NCI-H748 (cell line): Measurements from ENCODE around the gene NBPF9.
"Not testable (repeated sequence)": the region's sequence is repeated elsewhere in the genome, so short reads cannot be mapped to it uniquely, and the experiment has no call there.

Experiments
- DNase-seq: peaks from one replicate; lab custom pipeline; 2025; ENCODE audit not compliant: unreplicated experiment; lab: John Stamatoyannopoulos, UW

The NBPF9 gene

GRCh38 chr1:149103109-149104081, at the start of gene NBPF9:
NBPF9 (minus strand) TSS chr1:149103551; CDS start chr1:149082139, 21,412 bp downstream.
- peak; percentile 44 for DNase-seq

GRCh38 chr1:149149909-149150308, 46.6 kb upstream of the NBPF9 start:
- not testable (repeated sequence) for DNase-seq

GRCh38 chr1:149137585-149137984, 34.2 kb upstream of the NBPF9 start:
- not testable (repeated sequence) for DNase-seq

GRCh38 chr1:149130938-149131337, 27.6 kb upstream of the NBPF9 start:
- not testable (repeated sequence) for DNase-seq

GRCh38 chr1:149129245-149129644, 25.9 kb upstream of the NBPF9 start:
- not testable (repeated sequence) for DNase-seq

GRCh38 chr1:149126555-149127145, 23.3 kb upstream of the NBPF9 start:
- DNase-seq, result not testable (repeated sequence)

- DNase-seq, result peak; percentile 65
These were observed 20.9 kb upstream of the NBPF9 start for GRCh38 chr1:149123948-149124926.

- DNase-seq, result not testable (repeated sequence)
These were observed 9.5 kb upstream of the NBPF9 start for GRCh38 chr1:149112828-149113227.

- not testable (repeated sequence) for DNase-seq
These were observed 7.0 kb upstream of the NBPF9 start for GRCh38 chr1:149110343-149110742.

GRCh38 chr1:149102574-149102973, 777 bp downstream of the NBPF9 start:
- DNase-seq, result not testable (repeated sequence)

- DNase-seq, result not testable (repeated sequence)
These were observed 5.1 kb downstream of the NBPF9 start for GRCh38 chr1:149098276-149098675.

- not testable (repeated sequence) for DNase-seq
These were observed 10.2 kb downstream of the NBPF9 start for GRCh38 chr1:149093155-149093554.

- not testable (repeated sequence) for DNase-seq
These were observed 27.7 kb downstream of the NBPF9 start for GRCh38 chr1:149075505-149076127.

- not testable (repeated sequence) for DNase-seq
These were observed 38.7 kb downstream of the NBPF9 start for GRCh38 chr1:149064611-149065010.

GRCh38 chr1:149043056-149043455, 60.3 kb downstream of the NBPF9 start:
- DNase-seq, result not testable (repeated sequence)

GRCh38 chr1:149033916-149034315, 69.4 kb downstream of the NBPF9 start:
- not testable (repeated sequence) for DNase-seq

- DNase-seq, result not testable (repeated sequence)
These were observed 79.0 kb downstream of the NBPF9 start for GRCh38 chr1:149024327-149024726.

- not testable (repeated sequence) for DNase-seq
These were observed 84.8 kb downstream of the NBPF9 start for GRCh38 chr1:149018577-149018976.

GRCh38 chr1:149016626-149017025, 86.7 kb downstream of the NBPF9 start:
- DNase-seq, result not testable (repeated sequence)

GRCh38 chr1:149015522-149015921, 87.8 kb downstream of the NBPF9 start:
- not testable (repeated sequence) for DNase-seq
